Sigmoid colon (tissue), 7 donors: ENCODE measurements around the gene STK32A. TPM values are rescaled to one million over a fixed set of nuclear protein-coding genes. Genes with fewer than 3 reads are reported as not detected.

ENCODE experiments used
- DNase-seq: peaks from one replicate; pipeline ENCODE4 v3.0.0-alpha.2; 2019
- H3K27ac ChIP-seq, 4 donors: fragments of 200-600 bp; sonication (generic); one replicate each; pipeline ENCODE4 v1.5.1; 2016 to 2019; ENCODE audit warnings: mild to moderate bottlenecking in 1 of 4
- H3K27me3 ChIP-seq, 3 donors: fragments of 200-600 bp; sonication (generic); one replicate each; pipeline ENCODE4 v1.5.1; 2019; ENCODE audit warnings: mild to moderate bottlenecking in 1 of 3
- H3K36me3 ChIP-seq, 4 donors: fragments of 200-600 bp; sonication (generic); one replicate each; pipeline ENCODE4 v1.5.1; 2016 to 2019
- H3K4me1 ChIP-seq, 4 donors: fragments of 200-600 bp; sonication (generic); one replicate each; pipeline ENCODE4 v1.5.1; 2017 to 2019
- H3K4me3 ChIP-seq, 4 donors: fragments of 200-600 bp; sonication (generic); one replicate each; pipeline ENCODE4 v1.5.1; 2017 to 2019; ENCODE audit warnings: mild to moderate bottlenecking in 2 of 4, moderate library complexity in 1 of 4
- H3K9me3 ChIP-seq, 4 donors: fragments of 200-600 bp in 3 of 4; sonication (generic) in 3 of 4; one replicate each; pipeline versions ENCODE4 v1.5.1 to v1.6.1; 2013 to 2019
- EP300 ChIP-seq, 4 donors: sonication (generic); formaldehyde crosslinking; IDR thresholded peaks; one replicate each; pipeline ENCODE4 v1.6.1; 2017; ENCODE audit warnings: antibody characterized with exemption in 4 of 4
- POLR2A ChIP-seq, 2 donors: fragments of 450-650 bp; IDR thresholded peaks; one replicate each; pipeline ENCODE4 v1.6.1; 2016; ENCODE audit warnings: antibody characterized with exemption in 2 of 2, mild to moderate bottlenecking in 2 of 2, moderate library complexity in 2 of 2
- POLR2AphosphoS5 ChIP-seq, 4 donors: sonication (generic); formaldehyde crosslinking; IDR thresholded peaks; one replicate each; pipeline ENCODE4 v1.6.1; 2017; ENCODE audit warnings: antibody characterized with exemption in 4 of 4
- WGBS, 2 donors: extraction: QIAGEN DNeasy Blood & Tissue Kit; methylation state at CpG; one replicate each; pipeline ENCODE4 v1.1.7; 2013; 5-methylcytosine and 5-hydroxymethylcytosine counted together
- intact Hi-C: fragments of 100-400 bp; cut with DNase I; formaldehyde crosslinking; loops from one replicate; pipeline ENCODE4 v1.15.1; 2023
- polyA plus RNA-seq, 3 donors: library from polyadenylated mRNA; stranded (reverse); fragments of 200-250 nt; gene quantifications; one replicate each; pipeline ENCODE4 v1.2.3, GENCODE V29; 2013
- total RNA-seq, 4 donors: library from RNA; depleted of rRNA; stranded (reverse); fragments of >200 nt; gene quantifications; one replicate each; pipeline ENCODE4 v1.1.0, GENCODE V29; 2016
- TF ChIP-seq, protein P1 (sequence below), 4 experiments: fragments of 450-650 bp in 3 of 4; fragments of 200-600 bp in 1 of 4; IDR thresholded peaks; one replicate each; pipeline ENCODE4 v1.5.1; 2016 to 2019; ENCODE audit warnings: antibody characterized with exemption in 4 of 4, mild to moderate bottlenecking in 3 of 4, moderate library complexity in 2 of 4
- donor health status: healthy with polysubstance abuse.
- donor health status: Bipolar disorder and iron deficiency.
- donor health status: healthy.

Gene STK32A
- total and polyA plus RNA-seq, 7 donors = under 0.01 to 9.1 (median 4.5) TPM; not detected in 1

DNA sequence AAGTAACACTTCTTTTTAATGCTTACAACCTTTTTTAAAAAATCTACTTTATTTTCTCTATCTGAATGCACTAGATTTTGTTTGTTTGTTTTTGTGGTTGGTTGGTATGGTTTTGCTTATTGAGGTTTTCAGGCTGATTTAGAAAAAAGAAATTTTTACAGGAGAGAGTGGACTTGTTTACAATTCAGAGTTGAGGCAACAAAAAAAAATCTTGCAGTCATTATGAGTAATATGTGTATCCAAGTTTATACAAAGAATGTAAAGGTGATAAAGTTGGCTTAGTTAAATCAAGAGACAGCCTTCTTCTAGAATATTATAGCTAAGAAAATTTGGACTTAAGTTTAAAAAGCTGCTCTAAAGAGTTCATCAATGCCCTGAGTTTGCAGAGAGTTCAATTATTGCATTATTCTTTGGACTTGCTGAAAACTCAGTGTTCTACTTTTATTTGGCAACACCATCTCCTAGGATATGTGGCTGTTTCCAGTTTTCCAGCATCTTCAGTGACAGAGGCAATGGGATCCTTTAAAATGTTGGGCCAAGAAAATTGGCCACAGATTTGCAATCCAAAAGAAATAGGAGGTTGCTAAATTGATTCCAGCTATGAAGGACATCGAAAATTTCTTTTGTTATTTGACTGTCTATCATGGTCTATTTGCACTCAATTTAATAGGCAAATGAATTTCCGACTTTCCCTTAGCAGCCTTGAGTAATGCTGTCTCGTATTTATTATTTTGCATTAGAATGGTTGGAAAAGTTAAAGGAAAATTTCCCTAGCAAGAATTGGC, 10.7 kb downstream of the STK32A start:
- H3K36me3 ChIP-seq = no peaks in the 10 kb centered on the region
- TF ChIP-seq, protein P1, sequence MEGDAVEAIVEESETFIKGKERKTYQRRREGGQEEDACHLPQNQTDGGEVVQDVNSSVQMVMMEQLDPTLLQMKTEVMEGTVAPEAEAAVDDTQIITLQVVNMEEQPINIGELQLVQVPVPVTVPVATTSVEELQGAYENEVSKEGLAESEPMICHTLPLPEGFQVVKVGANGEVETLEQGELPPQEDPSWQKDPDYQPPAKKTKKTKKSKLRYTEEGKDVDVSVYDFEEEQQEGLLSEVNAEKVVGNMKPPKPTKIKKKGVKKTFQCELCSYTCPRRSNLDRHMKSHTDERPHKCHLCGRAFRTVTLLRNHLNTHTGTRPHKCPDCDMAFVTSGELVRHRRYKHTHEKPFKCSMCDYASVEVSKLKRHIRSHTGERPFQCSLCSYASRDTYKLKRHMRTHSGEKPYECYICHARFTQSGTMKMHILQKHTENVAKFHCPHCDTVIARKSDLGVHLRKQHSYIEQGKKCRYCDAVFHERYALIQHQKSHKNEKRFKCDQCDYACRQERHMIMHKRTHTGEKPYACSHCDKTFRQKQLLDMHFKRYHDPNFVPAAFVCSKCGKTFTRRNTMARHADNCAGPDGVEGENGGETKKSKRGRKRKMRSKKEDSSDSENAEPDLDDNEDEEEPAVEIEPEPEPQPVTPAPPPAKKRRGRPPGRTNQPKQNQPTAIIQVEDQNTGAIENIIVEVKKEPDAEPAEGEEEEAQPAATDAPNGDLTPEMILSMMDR (IDR thresholded peaks at IDR 0.05) = no peak
- no peak for TF ChIP-seq EP300 (IDR thresholded peaks at IDR 0.05)
- no peak for TF ChIP-seq POLR2AphosphoS5 (IDR thresholded peaks at IDR 0.05)
- H3K4me1 ChIP-seq = no peaks in the 10 kb centered on the region
- H3K9me3 ChIP-seq = no peaks in the 10 kb centered on the region
- H3K27ac ChIP-seq = peak overlapping the region in 2 of 4 donors; percentile 18 to 34
- no peaks in the 10 kb centered on the region for H3K27me3 ChIP-seq
- intact Hi-C loops = no loop called here
- WGBS, 2 donors = 73 to 75% methylated on average over 3 of the region's 3 CpGs
- H3K4me3 ChIP-seq = no peak overlapping the region
- DNase-seq = no peak

DNA sequence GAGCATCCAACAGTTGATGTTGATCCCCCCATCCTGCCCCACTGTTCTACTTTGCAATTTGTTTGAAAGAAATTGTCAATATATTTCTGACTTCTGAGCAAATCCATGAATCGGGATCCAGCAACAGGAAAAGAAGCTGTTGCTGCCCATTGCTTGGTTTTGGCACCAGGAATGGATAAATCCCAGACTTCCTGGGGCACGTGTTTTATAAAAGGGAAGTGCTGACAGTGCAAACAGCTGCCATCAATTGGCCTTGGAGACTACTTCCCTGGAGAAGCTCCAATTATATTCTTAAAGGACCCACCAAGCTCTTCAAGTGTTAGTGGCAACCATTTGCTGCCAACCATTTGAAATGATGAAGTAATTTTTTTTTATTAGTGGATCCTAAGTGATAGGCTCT, 13.7 kb downstream of the STK32A start:
- TF ChIP-seq, protein P1 (IDR thresholded peaks at IDR 0.05) = no peak
- TF ChIP-seq POLR2A (IDR thresholded peaks at IDR 0.05) = no peak
- no peak for TF ChIP-seq POLR2AphosphoS5 (IDR thresholded peaks at IDR 0.05)
- TF ChIP-seq EP300 (IDR thresholded peaks at IDR 0.05) = no peak

DNA sequence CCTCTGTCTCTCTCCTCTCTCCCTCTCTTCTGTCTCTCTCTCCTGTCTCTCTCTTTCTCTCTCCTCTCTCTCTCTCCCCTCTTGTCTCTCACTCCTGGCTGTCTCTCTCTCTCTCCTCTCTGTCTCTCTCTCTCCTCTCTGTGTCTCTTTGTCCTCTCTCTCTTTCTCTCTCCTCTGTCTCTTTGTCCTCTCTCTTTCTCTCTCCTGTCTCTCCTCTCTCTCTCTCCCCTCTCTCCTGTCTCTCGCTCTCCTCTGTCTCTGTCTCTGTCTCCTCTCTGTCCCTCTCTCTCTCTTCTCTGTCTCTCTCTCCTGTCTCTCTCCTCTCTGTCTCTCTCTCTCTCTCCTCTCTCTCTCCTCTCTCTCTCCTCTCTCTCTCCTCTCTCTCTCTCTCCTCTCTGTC, 25.0 kb downstream of the STK32A start:
- TF ChIP-seq EP300 (IDR thresholded peaks at IDR 0.05) (no peak), POLR2A (IDR thresholded peaks at IDR 0.05) (no peak), POLR2AphosphoS5 (IDR thresholded peaks at IDR 0.05) (no peak)
- TF ChIP-seq, protein P1 (IDR thresholded peaks at IDR 0.05) = no peak
- intact Hi-C loops = no loop called here
- Histone ChIP-seq H3K27ac (no peak overlapping the region), H3K4me3 (no peak overlapping the region), H3K27me3 (peaks cover 0 to 7% (median 0%) of the 10 kb centered on the region in 3 donors), H3K9me3 (peaks cover 0 to 2% (median 0%) of the 10 kb centered on the region in 4 donors), H3K36me3 (no peaks in the 10 kb centered on the region), H3K4me1 (no peaks in the 10 kb centered on the region)
- DNase-seq = no peak
- 88 to 90% methylated on average over 1 of the region's 1 CpG for WGBS, 2 donors

More for the DNA sequence above, 13.7 kb downstream of the STK32A start:
- Histone ChIP-seq H3K27me3 (no peaks in the 10 kb centered on the region), H3K36me3 (no peaks in the 10 kb centered on the region), H3K27ac (no peak overlapping the region), H3K4me3 (no peak overlapping the region), H3K4me1 (peaks cover 0 to 2% (median 0%) of the 10 kb centered on the region in 4 donors), H3K9me3 (no peaks in the 10 kb centered on the region)
- intact Hi-C loops = no loop called here
- no peak for DNase-seq
- WGBS, 2 donors = 38 to 41% methylated on average over 2 of the region's 2 CpGs

DNA sequence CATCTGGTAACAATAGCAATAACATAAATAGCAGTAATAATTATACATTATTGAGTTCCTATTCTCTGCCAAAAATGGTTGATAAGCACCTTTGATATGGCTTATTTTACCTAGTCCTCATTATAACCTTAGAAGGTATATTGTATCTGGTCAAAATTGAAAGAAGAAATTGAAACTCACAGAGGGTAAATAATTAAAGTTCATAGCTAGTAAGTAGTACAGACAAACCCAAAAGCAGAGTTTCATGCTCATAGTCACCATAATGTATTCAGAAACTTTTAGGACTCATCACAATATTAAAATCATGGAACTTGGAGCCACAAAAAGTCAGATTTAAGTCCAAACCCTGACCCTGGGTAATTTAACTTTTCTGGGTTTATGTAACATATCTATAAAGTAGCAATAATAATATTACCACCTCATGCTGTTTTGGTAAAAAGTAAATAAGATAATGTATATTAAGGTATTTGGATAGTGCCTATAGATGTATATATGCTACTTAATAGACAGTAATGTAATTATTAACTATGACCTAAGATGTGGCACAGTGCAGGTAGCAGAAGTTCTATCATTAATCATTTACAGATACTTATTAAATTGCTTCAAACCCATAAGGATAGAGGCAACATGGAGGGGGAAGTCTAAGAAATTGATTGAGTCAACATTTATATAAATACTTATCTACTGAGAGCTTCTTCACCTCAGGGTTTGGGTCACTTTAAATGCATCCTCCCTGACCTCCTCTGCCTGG, 32.4 kb downstream of the STK32A start:
- Histone ChIP-seq H3K4me1 (no peaks in the 10 kb centered on the region), H3K4me3 (no peak overlapping the region), H3K27me3 (no peaks in the 10 kb centered on the region), H3K27ac (no peak overlapping the region), H3K9me3 (peaks cover 0 to 2% (median 0%) of the 10 kb centered on the region in 4 donors), H3K36me3 (no peaks in the 10 kb centered on the region)
- no peak for TF ChIP-seq EP300 (IDR thresholded peaks at IDR 0.05)
- no peak for TF ChIP-seq POLR2A (IDR thresholded peaks at IDR 0.05)
- TF ChIP-seq, protein P1 (IDR thresholded peaks at IDR 0.05) = no peak
- TF ChIP-seq POLR2AphosphoS5 (IDR thresholded peaks at IDR 0.05) = no peak
- intact Hi-C loops = no loop called here
- no peak for DNase-seq
